HEK293T (cell line): ENCODE measurements around the gene STAC.

Source experiments
- BHLHE40 ChIP-seq: fragments of 450-650 bp; IDR thresholded peaks from 2 replicates; pipeline ENCODE4 v1.6.1; 2016; ENCODE audit warnings: mild to moderate bottlenecking, moderate library complexity, borderline replicate concordance
- FOXA1 ChIP-seq: fragments of 450-650 bp; IDR thresholded peaks from 2 replicates; pipeline ENCODE4 v1.6.1; 2016; ENCODE audit warnings: mild to moderate bottlenecking
- FOXM1 ChIP-seq: fragments of 450-650 bp; IDR thresholded peaks from 2 replicates; pipeline ENCODE4 v1.6.1; 2017; ENCODE audit warnings: mild to moderate bottlenecking, borderline replicate concordance
- L3MBTL2 ChIP-seq: fragments of 450-650 bp; conservative IDR thresholded peaks from 2 replicates; pipeline ENCODE4 v1.6.1; 2016; ENCODE audit warnings: mild to moderate bottlenecking
- SP1 ChIP-seq: fragments of 450-650 bp; IDR thresholded peaks from 2 replicates; pipeline ENCODE4 v1.6.1; 2017
- SUZ12 ChIP-seq: fragments of 450-650 bp; IDR thresholded peaks from 2 replicates; pipeline ENCODE4 v1.6.1; 2016; ENCODE audit warnings: mild to moderate bottlenecking
- ZNF384 ChIP-seq: fragments of 450-650 bp; IDR thresholded peaks from 2 replicates; pipeline ENCODE4 v1.6.1; 2016
- TF ChIP-seq, protein P1 (sequence below): fragments of 450-650 bp; IDR thresholded peaks from 2 replicates; pipeline ENCODE4 v1.6.1; 2016

DNA sequence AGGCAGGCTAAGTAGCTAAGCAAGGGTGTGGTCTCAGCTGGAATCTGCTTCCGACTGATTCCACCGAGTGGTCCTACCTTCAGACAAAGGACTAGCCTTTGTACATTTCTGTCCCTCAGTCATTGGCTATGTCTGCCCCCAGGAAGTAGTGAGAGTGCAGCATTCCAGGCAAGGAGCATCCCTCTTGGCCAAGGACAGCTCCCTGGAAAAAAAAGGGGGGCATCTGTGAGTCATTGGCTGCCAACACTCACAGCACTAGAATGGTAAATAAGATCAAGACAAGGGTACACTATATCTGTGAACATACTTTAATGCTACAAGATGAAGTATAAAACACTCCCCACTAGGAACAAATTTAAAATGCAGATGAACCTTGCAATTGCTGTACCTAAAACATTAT is 66.8 kb downstream of the STAC start:
- TF ChIP-seq L3MBTL2, result no peak
- no peak for TF ChIP-seq FOXA1
- no peak for TF ChIP-seq BHLHE40
- no peak for TF ChIP-seq FOXM1
- TF ChIP-seq, protein P1, sequence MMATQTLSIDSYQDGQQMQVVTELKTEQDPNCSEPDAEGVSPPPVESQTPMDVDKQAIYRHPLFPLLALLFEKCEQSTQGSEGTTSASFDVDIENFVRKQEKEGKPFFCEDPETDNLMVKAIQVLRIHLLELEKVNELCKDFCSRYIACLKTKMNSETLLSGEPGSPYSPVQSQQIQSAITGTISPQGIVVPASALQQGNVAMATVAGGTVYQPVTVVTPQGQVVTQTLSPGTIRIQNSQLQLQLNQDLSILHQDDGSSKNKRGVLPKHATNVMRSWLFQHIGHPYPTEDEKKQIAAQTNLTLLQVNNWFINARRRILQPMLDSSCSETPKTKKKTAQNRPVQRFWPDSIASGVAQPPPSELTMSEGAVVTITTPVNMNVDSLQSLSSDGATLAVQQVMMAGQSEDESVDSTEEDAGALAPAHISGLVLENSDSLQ, result no peak
- TF ChIP-seq SUZ12, result no peak
- no peak for TF ChIP-seq SP1
- TF ChIP-seq ZNF384, result no peak
